Stimulated activated CD4-positive, alpha-beta T cell treated with anti-CD3 and anti-CD28 coated beads, Interleukin-15, amount 100 ng/mL, for 1 hour (primary cell): ENCODE data around the gene KAT2B.
"Not testable (repeated sequence)": the region's sequence is repeated elsewhere in the genome, so short reads cannot be mapped to it uniquely, and the experiment has no call there.

Experiments used
- DNase-seq, 2 donors: peaks; one replicate each; pipeline ENCODE4 v3.0.0-alpha.2; 2020; ENCODE audit warnings: low read depth in 1 of 2, low spot score in 1 of 2

KAT2B gene

DNA sequence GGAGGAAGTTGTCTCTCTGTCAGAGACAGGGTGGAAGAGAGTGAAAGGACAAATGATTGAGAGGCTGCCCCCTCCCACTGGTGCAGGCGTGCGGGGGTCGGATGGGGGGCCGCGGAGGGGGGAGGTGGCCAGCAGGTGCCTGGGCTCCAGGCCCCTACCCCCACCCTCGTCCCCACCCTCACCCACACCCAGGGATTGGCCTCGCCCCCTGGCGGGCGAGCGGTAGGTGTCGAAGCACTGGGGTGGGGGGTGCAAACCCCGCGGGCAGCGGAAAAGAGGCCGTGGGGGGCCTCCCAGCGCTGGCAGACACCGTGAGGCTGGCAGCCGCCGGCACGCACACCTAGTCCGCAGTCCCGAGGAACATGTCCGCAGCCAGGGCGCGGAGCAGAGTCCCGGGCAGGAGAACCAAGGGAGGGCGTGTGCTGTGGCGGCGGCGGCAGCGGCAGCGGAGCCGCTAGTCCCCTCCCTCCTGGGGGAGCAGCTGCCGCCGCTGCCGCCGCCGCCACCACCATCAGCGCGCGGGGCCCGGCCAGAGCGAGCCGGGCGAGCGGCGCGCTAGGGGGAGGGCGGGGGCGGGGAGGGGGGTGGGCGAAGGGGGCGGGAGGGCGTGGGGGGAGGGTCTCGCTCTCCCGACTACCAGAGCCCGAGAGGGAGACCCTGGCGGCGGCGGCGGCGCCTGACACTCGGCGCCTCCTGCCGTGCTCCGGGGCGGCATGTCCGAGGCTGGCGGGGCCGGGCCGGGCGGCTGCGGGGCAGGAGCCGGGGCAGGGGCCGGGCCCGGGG lies at the start of gene KAT2B:
Gene KAT2B (plus strand): TSS at position 682 of the 783 bp plus-strand sequence. CDS start 32 bp downstream, at position 714.
- DNase-seq = peak; percentile 71 to 73

DNA sequence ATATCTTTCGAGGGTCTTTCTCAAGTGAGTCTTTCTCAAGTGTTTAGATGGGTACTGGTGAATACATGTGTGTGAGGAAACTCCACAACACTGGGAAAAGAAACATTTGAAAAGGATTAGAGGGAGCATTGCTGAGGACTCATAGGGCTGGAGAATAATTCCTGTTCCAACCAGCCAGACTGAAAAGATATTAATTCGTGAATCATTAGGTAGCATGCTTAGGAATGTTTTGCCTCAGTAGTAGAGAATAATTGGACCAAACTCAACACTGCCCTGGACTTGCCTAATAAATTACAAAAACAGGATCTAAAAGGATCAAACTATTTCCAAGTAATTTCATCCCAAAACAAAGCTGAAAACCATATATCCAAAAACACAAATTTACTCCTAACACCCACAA lies 45.5 kb upstream of the KAT2B start:
- no peak for DNase-seq

- no peak for DNase-seq
Observed at GRCh38 chr3:19997502-19997901, 42.7 kb upstream of the KAT2B start.

DNA sequence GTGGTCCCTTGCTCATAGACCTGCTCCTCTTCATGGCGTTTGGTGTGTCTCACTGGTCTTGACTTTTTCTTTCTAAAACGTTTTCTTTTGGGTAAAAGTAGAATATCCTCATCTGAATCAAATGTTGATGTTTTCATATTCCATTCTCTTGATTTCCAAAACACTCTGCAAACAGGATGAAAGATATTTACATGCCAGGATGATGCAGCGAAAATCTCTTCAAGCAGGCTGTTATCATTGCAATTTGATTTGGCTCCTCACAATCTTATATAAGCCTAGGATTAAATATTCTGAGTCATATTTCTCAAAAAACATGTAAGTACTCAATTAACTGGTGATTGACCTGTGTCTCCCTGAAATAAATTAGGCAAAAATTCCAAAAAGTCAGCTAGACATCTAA lies 38.3 kb upstream of the KAT2B start:
- no peak for DNase-seq

DNA sequence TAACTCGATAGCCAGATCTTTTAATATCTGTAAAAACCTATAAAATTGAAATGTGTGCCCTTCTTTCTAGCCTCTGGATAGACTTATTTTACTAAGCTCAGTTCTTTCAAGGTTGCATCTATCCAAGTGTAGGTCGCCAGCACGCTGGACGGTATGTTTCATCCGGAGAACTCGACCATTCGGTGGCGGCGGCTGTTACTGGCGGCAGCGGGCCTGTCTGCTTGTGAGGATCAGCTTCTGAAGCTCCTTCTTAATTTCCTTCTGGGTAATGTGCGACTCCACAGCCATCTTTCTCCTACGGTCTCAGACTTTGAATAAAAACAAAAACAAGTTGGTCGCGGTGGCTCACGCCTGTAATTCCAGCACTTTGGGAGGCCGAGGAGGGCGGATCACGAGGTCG lies 32.3 kb upstream of the KAT2B start:
- DNase-seq = no peak

- no peak for DNase-seq
Observed at GRCh38 chr3:20008646-20009045, 31.6 kb upstream of the KAT2B start.

GRCh38 chr3:20012164-20012563 lies 28.1 kb upstream of the KAT2B start, which contains the start of gene PP2D1:
Gene PP2D1, minus strand, starts transcription at chr3:20012264. Its CDS starts 192 bp downstream, at chr3:20012072.
- no peak for DNase-seq

- DNase-seq = no peak
Observed at GRCh38 chr3:20013396-20013795, 26.9 kb upstream of the KAT2B start.

DNA sequence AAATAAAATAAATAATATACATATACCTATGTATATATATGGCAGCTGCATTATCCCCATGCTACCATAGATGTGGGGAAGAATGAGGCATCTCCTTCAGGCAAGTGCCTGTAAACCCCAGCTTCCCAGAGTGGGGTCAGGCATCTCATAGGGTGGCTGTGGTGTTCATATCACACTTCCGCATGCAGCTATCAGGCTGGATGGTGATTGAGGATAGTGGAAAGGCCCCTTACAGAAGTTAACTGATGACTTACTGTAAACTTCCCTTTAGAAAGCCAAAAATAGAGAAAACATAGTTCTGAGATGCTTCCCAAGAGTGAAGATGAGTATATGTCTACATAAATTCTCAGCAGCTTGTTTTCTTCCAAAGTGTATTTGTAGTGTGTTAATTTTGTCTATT lies 24.7 kb upstream of the KAT2B start:
- DNase-seq = no peak

DNA sequence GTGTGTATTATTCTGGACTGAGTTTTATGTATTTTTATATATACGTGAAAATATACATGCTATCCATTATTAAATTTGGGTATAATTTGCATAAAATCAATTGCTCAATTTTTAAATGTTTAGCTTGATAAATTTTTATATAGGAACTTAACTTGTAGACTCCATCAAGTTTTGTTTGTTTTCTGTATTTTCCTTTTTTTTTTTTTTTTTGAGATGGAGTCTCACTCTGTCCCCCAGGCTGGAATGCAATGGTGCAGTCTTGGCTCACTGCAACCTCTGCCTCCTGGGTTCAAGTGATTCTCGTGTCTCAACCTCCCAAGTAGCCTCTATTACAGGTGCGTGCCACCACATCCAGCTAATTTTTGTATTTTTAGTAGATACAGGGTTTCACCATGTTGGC lies 24.2 kb upstream of the KAT2B start:
- not testable (repeated sequence) for DNase-seq

DNA sequence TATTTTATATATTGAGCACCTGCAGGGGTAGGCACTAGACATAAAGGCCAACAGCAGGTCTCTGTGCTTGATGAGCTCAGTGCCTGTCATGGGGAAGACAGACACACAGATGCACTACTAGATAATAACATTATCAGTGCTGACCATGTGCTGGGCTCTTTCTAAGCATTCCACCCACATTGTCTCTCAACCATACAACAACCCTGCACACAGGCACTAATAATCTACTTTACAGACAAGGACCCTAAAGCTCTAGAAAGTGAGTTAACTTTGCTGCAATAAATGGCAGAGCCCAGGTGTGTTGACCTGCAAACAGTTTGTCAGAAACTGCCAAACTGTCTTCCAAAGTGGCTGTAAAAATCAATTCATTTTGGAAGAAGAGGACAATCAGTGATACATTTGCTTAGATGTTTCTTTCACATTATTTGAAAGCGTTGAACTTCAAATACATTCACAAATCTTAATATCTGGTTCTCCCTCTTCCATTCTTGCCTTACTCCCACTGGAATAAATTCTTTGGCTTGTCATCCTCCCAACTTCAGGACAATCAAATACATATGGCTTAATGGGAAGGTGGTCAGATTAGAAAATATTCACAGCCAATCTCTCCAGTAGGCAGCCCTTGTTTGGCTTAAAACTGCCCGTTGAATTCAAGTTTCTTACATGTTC lies 17.2 kb upstream of the KAT2B start:
- DNase-seq = no peak

- no peak for DNase-seq
Observed at GRCh38 chr3:20023623-20024405, 16.4 kb upstream of the KAT2B start.

DNA sequence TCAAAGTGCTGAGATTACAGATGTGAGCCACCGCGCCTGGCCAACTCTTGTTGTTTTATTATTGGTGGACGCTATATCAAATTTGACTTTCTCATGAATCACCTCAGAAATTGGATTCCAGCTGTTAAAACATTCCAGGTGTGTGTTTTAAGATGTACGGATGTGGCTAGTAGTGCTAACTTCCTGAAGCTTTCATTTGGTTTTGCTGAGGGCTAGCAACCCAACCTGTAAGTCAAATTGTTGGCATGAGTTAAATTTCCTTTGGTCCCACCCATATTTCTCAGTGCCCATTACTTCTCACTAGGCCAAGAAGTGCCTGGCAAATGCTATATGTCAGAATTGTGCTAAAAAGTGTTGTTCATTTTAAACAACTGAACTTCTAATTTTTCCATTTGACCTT lies 13.1 kb upstream of the KAT2B start:
- DNase-seq = no peak

- no peak for DNase-seq
Observed at GRCh38 chr3:20028905-20029331, 11.3 kb upstream of the KAT2B start.

DNA sequence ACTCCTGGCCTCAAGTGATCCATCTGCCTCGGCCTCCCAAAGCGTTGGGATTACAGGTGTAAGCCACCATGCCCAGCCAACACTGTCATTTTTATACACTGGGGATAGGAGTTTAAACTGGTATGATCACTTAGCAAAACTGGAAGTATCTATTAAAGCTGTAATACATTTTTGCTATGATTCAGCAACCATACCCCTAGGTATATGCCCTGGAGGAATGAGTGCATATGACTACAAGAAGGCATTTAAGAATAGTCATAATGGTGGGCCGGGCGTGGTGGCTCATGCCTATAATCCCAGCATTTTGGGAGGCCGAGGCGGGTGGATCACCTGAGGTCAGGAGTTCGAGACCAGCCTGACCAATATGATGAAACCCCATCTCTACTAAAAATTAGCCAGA lies 8.3 kb upstream of the KAT2B start:
- DNase-seq = not testable (repeated sequence)

DNA sequence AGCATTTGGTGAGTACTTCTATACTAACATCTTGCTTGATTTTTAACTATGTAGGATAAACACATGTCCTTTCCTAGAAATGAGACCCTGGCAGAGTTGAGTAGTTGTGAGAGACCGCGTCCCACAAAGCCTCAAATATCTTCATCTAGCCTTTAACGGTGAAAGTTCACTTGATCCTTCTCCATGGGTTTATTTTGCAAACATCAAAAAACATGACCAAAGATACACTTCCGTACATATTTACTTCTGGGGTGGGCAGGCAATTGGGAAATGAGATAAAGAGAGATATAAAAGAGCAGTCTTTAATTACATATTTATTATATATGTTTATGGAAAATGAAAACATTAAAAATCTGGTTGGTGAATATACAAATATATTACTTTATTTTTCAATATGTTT lies 5.2 kb upstream of the KAT2B start:
- no peak for DNase-seq

GRCh38 chr3:20037255-20037996 lies 2.8 kb upstream of the KAT2B start:
- no peak for DNase-seq

GRCh38 chr3:20038699-20039465 lies 1.4 kb upstream of the KAT2B start:
- no peak for DNase-seq

- DNase-seq = no peak
Observed at GRCh38 chr3:20039466-20039764, 831 bp upstream of the KAT2B start.

DNA sequence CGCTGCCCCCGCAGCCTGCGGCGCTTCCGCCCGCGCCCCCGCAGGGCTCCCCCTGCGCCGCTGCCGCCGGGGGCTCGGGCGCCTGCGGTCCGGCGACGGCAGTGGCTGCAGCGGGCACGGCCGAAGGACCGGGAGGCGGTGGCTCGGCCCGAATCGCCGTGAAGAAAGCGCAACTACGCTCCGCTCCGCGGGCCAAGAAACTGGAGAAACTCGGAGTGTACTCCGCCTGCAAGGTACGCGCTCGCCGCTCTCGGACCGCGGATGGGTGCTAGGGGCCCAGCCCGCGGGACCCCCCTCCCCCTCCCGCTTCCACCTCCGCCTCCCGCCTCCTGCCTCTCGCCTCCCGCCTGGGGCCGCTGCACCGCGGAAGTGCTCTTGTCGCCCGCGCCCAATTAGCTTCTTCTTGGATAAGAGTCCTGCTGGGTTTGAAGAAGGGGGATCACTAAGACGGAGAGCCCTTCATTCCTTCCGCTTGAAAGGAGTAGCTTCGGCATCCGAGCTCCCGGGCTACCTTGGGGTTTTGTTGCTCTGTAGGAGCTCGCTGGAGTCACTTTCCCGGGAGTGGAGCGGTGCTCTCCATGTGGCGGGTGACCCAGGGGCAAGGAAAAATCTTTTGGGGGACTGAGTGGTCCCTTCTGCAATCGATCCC lies 426 bp downstream of the KAT2B start:
- peak; percentile 36 to 46 for DNase-seq
